Upper lobe of right lung (tissue), 1 donor: ENCODE data around the gene CNGB1. TPM values are rescaled to one million over a fixed set of nuclear protein-coding genes. Genes with fewer than 3 reads are reported as not detected.
"Not testable (repeated sequence)": the region's sequence is repeated elsewhere in the genome, so short reads cannot be mapped to it uniquely, and the experiment has no call there.

Source experiments
- ATAC-seq: fragments of 200-7000 bp; cut with Tn5 transposase; one replicate; pipeline ENCODE4 v1.9.1; 2020; ENCODE audit warnings: mild to moderate bottlenecking, moderate library complexity
- DNase-seq: peaks from one replicate; pipeline ENCODE4 v3.0.0-alpha.2; 2020
- H3K27ac ChIP-seq: fragments of 200-600 bp; one replicate; pipeline ENCODE4 v1.8.0; 2022
- H3K27me3 ChIP-seq: fragments of 200-600 bp; one replicate; pipeline ENCODE4 v1.8.0; 2022; ENCODE audit warnings: mild to moderate bottlenecking
- H3K36me3 ChIP-seq: fragments of 200-600 bp; one replicate; pipeline ENCODE4 v1.8.0; 2022
- H3K4me1 ChIP-seq: fragments of 200-600 bp; one replicate; pipeline ENCODE4 v1.8.0; 2022
- H3K4me3 ChIP-seq: fragments of 200-600 bp; one replicate; pipeline ENCODE4 v1.8.0; 2022; ENCODE audit warnings: mild to moderate bottlenecking
- H3K9me3 ChIP-seq: fragments of 200-600 bp; one replicate; pipeline ENCODE4 v1.8.0; 2022
- intact Hi-C: fragments of 100-400 bp; cut with DNase I; formaldehyde crosslinking; loops from one replicate; pipeline ENCODE4 v1.11.0; 2022
- total RNA-seq: library from RNA; stranded (reverse); fragmentation: NEBNext Ultra II Directional; extraction: Animal tissue kit (Norgen Biotek cat#: 25700); gene quantifications from one replicate; pipeline ENCODE4 v1.2.1, GENCODE V29; 2021
- TF ChIP-seq, protein P1 (sequence below): fragments of 200-600 bp; IDR thresholded peaks from one replicate; pipeline ENCODE4 v1.8.0; 2022; ENCODE audit warnings: antibody characterized with exemption
- donor health status: DM: no; HTN: yes; CAD: no; lungs with severe emphysema.

CNGB1 gene
- total RNA-seq, 1 donor from 2014 or later = not detected

DNA sequence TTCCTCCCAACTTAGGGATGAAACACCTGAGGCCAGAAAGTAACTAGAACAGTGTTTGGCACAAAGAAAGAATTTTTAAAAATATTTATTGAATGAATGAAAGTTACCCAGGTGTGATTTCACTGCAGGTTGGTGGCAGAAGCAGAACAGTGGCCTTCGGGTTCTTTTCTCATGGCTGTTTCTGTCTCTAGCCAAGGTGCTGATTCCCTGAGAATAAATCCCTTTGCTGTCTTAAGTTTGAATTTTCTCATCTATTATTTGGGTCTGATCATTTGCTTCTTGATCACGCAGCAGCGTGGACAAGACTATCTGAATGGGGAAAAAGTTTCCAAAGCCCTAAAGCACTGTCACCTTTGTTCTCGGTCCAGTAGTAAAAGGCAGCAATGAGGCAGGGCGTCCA, 95.6 kb downstream of the CNGB1 start:
- H3K27ac ChIP-seq = no peak overlapping the region
- H3K36me3 ChIP-seq = no peaks in the 10 kb centered on the region
- no peaks in the 10 kb centered on the region for H3K9me3 ChIP-seq
- H3K4me1 ChIP-seq = no peaks in the 10 kb centered on the region
- H3K27me3 ChIP-seq = no peaks in the 10 kb centered on the region
- H3K4me3 ChIP-seq = no peak overlapping the region
- ATAC-seq = no peak
- no peak for DNase-seq
- intact Hi-C loops = no loop called here
- TF ChIP-seq, protein P1, sequence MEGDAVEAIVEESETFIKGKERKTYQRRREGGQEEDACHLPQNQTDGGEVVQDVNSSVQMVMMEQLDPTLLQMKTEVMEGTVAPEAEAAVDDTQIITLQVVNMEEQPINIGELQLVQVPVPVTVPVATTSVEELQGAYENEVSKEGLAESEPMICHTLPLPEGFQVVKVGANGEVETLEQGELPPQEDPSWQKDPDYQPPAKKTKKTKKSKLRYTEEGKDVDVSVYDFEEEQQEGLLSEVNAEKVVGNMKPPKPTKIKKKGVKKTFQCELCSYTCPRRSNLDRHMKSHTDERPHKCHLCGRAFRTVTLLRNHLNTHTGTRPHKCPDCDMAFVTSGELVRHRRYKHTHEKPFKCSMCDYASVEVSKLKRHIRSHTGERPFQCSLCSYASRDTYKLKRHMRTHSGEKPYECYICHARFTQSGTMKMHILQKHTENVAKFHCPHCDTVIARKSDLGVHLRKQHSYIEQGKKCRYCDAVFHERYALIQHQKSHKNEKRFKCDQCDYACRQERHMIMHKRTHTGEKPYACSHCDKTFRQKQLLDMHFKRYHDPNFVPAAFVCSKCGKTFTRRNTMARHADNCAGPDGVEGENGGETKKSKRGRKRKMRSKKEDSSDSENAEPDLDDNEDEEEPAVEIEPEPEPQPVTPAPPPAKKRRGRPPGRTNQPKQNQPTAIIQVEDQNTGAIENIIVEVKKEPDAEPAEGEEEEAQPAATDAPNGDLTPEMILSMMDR = no peak

DNA sequence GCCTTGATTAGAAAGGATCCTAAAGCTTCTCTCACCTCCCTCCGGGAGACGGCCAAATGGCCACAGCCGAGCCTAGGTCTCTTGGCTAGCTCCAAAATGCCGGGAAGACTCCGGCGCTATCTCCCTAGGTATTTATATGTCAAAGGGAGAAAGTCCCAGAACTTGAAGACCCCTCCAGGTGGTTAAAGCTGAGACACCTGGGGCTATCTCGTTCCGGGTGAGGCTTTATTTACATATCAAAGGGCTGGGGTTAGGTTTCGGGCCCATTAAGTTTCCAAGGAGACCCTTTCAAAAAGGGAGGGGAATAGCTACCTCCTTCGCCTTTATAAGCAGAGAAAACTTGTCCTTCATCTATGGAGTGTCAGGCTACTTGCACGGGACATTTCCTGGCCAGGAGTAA, 97.7 kb downstream of the CNGB1 start:
- ATAC-seq (no peak), DNase-seq (no peak)
- H3K27ac ChIP-seq = no peak overlapping the region
- no peaks in the 10 kb centered on the region for H3K27me3 ChIP-seq
- H3K9me3 ChIP-seq = no peaks in the 10 kb centered on the region
- TF ChIP-seq, protein P1 = no peak
- intact Hi-C loops = no loop called here
- no peaks in the 10 kb centered on the region for H3K4me1 ChIP-seq
- H3K4me3 ChIP-seq = no peak overlapping the region
- H3K36me3 ChIP-seq = no peaks in the 10 kb centered on the region

DNA sequence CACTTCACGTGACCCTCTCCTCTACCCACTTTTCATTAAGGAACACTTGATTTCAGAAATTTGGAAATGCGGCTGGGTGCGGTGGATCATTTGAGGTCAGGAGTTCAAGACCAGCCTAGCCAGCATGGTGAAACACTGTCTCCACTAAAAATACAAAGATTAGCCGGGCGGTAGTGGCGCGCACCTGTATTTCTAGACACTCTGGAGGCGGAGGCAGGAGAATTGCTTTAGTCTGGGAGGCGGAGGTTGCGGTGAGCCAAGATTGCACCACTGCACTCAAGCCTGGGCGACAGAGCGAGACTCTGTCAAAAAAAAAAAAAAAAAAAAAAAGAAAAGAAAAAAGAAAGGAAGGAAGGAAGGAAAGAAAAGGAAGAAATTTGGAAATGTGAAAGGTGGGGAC, 98.2 kb downstream of the CNGB1 start:
- H3K36me3 ChIP-seq, DNase-seq, H3K27me3 ChIP-seq, H3K4me1 ChIP-seq, H3K27ac ChIP-seq, H3K4me3 ChIP-seq, ATAC-seq, intact Hi-C loops, H3K9me3 ChIP-seq: not testable (repeated sequence)

DNA sequence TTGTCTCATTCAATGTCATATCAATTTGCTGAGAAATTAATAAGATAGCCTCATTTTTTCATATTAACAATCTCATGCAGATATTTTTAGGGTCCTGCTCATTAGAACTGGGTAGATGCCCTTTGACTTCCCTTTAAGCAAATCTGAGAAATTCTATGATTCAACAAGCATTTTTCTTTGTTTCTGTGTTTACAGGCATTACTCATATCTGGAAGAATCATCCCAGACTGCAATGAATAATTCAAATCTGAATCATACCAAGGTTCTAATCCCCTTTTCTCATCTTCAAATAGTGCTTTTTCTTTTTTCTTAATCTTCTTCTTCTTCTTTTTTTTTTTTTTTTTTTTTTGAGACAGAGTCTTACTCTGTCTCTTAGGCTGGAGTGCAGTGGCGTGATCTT, 99.5 kb downstream of the CNGB1 start:
- intact Hi-C loops = no loop called here
- Histone ChIP-seq H3K9me3 (no peaks in the 10 kb centered on the region), H3K4me3 (no peak overlapping the region), H3K4me1 (no peaks in the 10 kb centered on the region), H3K27me3 (no peaks in the 10 kb centered on the region), H3K27ac (no peak overlapping the region), H3K36me3 (no peaks in the 10 kb centered on the region)
- ATAC-seq = no peak
- TF ChIP-seq, protein P1 = no peak
- no peak for DNase-seq

DNA sequence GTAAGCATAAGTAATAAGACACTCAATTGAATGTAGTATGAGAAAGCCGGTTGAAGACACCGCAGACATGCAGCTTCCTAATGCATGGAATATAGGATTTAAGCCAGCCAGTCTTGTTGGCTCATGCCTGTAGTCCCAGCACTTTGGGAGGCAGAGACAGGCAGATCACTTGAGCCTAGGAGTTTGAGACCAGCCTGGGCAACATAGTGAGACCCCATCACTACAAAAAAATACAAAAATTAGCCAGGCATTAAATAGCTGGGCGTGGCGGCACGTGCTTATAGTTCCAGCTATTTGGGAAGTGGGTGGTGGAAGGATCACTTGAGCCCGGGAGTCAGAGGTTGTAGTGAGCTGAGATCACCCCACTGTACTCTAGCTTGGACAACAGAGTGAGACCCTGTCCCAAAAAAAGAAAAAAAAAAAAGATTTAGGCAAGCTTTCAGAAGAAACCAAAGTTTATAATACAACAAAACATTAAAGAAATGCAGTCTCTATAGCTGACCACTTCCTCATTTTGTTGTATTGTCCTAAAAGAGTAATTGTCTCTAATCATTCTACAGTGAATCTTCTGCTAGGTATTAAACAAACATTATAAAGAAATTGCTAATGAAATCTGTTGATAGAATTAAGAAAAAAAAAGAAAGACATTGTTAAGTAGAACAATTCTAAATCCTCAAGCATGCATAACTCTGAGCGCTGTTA, 100.0 kb downstream of the CNGB1 start:
- TF ChIP-seq, protein P1 = no peak
- H3K27me3 ChIP-seq = no peaks in the 10 kb centered on the region
- no peaks in the 10 kb centered on the region for H3K9me3 ChIP-seq
- ATAC-seq = no peak
- H3K4me3 ChIP-seq = no peak overlapping the region
- no peak for DNase-seq
- no peaks in the 10 kb centered on the region for H3K4me1 ChIP-seq
- intact Hi-C loops = no loop called here
- no peak overlapping the region for H3K27ac ChIP-seq
- no peaks in the 10 kb centered on the region for H3K36me3 ChIP-seq

DNA sequence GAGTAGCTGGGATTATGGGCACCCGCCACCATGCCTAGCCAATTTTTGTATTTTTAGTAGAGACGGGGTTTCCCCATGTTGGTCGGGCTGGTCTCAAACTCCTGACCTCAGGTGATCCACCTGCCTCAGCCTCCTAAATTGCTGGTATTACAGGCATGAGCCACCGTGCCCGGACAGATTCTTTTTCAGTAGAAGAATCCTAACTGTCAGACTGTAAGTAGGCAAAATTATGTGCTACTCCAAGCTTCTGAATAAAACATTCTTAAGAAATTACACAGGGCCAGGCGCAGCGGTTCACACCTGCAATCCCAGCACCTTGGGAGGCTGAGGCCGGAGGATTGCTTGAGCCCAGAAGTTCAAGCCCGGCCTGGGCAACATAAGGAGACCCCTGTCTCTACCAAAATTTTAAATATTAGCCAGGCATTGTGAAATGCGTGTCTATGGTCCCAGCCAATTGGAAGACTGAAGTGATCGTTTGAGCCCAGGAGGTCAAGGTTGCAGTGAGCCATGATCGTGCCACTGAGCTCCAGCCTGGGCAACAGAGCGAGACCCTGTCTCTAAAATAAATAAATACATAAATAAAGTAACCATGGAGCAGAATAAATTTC, 101.9 kb downstream of the CNGB1 start:
- Histone ChIP-seq H3K36me3 (no peaks in the 10 kb centered on the region), H3K4me3 (no peak overlapping the region), H3K9me3 (no peaks in the 10 kb centered on the region), H3K27me3 (no peaks in the 10 kb centered on the region), H3K27ac (no peak overlapping the region), H3K4me1 (no peaks in the 10 kb centered on the region)
- TF ChIP-seq, protein P1 = no peak
- ATAC-seq (no peak), DNase-seq (no peak)
- intact Hi-C loops = no loop called here
